Fibroblast of villous mesenchyme (primary cell): ENCODE data around the gene SMC1B. TPM values are rescaled to one million over a fixed set of nuclear protein-coding genes. Genes with fewer than 3 reads are reported as not detected.

Experiments
- DNase-seq: peaks from one replicate; pipeline ENCODE4 v3.0.0-alpha.2; 2010; ENCODE audit warnings: low read depth
- H3K4me3 ChIP-seq: 2 replicates; pipeline ENCODE4 v1.5.1; 2011; ENCODE audit warnings: low read depth, mild to moderate bottlenecking, low read length
- CTCF ChIP-seq: IDR thresholded peaks from 2 replicates; pipeline ENCODE4 v1.5.1; 2012; ENCODE audit warnings: low read depth, mild to moderate bottlenecking, low read length; ENCODE audit not compliant: insufficient read depth
- total RNA-seq: library from RNA; depleted of rRNA; stranded (reverse); fragments of >200 nt; gene quantifications from 2 replicates; pipeline ENCODE4 v1.2.3, GENCODE V29; 2012

Gene SMC1B
- total RNA-seq, 1 donor, result not detected

GRCh38 chr22:45317551-45318167, 95.7 kb downstream of the SMC1B start:
- TF ChIP-seq CTCF, result peak; percentile 46
- no peak overlapping the region for H3K4me3 ChIP-seq
- peak; percentile 56 for DNase-seq

DNA sequence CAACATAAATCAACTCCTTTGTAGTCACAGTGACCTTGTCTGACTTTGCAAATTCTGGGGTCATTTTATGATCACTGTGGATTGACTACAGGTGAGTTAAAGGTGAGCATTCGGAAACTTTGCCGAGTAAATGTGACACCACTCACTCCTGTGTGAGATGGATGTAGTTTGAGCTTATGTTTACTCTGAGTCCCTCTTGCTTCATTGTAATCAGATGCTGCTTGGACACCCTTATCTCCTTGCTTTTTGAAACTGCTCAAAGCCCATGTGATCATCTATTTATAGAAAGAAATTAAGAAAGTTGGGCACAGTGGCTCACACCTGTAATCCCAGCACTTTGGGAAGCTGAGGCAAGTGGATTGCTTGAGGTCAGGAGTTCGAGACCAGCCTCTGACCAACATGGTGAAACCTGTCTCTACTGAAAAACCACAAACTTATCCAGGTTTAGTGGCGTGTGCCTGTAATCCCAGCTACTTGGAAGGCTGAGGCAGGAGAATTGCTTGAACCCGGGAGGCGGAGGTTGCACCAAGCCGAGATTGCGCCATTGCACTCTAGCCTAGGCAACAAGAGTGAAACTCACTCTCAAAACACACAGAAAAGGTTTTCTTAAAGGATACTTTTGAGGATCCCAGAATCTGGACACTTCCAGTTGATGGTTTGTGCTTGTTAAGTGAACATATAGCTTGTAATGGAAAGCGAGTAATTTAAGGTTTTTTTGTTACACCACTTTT, 96.4 kb downstream of the SMC1B start:
- no peak for TF ChIP-seq CTCF
- H3K4me3 ChIP-seq, result no peak overlapping the region
- peak; percentile 18 for DNase-seq

DNA sequence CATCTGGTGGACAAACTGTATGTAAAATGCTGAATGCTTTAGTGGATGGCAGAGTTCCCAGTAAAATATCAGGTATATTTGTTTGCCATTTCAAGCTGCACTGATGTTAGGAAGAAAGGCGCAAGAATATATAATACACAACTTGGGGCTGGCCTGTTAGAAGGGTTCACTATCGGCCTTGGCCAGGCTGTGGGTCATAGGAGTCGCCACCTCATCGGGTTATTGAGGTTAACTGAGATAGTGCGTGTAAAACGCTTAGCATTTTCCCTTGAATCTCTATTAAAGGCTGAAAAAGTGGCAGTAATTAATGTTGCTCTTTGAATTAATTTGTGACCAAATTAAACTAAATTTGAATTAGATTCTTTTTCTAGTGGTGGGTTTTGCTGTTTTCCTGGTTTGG, 98.6 kb downstream of the SMC1B start:
- no peak for DNase-seq
- H3K4me3 ChIP-seq, result no peak overlapping the region
- TF ChIP-seq CTCF, result no peak

GRCh38 chr22:45314054-45314721, 99.2 kb downstream of the SMC1B start:
- peak; percentile 30 for DNase-seq
- no peak overlapping the region for H3K4me3 ChIP-seq
- no peak for TF ChIP-seq CTCF

GRCh38 chr22:45312856-45313255, 100.5 kb downstream of the SMC1B start:
- DNase-seq, result peak; percentile 42
- no peak for TF ChIP-seq CTCF
- H3K4me3 ChIP-seq, result no peak overlapping the region

DNA sequence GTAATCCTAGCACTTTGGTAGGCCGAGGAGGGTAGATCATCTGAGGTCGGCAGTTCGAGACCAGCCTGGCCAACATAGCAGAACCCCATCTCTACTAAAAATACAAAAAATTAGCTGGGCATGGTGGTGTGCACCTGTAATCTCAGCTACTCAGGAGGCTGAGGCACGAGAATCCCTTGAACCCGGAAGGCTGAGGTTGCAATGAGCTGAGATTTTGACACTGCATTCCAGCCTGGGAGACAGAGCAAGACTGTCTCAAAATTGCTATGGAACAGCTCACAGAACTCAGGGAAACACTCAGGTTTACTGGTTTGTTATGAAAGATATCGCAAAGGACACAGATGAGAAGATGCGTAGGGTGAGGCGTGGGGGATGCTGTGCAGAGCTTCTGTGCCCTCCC, 101.0 kb downstream of the SMC1B start:
- no peak for TF ChIP-seq CTCF
- no peak overlapping the region for H3K4me3 ChIP-seq
- no peak for DNase-seq
